HK-2 (cell line): Measurements from ENCODE around the gene NCAPD2.

Experiments used
- DNase-seq: peaks from one replicate; pipeline ENCODE4 v3.0.0-alpha.2; 2018; ENCODE audit not compliant: unreplicated experiment

Gene NCAPD2

DNA sequence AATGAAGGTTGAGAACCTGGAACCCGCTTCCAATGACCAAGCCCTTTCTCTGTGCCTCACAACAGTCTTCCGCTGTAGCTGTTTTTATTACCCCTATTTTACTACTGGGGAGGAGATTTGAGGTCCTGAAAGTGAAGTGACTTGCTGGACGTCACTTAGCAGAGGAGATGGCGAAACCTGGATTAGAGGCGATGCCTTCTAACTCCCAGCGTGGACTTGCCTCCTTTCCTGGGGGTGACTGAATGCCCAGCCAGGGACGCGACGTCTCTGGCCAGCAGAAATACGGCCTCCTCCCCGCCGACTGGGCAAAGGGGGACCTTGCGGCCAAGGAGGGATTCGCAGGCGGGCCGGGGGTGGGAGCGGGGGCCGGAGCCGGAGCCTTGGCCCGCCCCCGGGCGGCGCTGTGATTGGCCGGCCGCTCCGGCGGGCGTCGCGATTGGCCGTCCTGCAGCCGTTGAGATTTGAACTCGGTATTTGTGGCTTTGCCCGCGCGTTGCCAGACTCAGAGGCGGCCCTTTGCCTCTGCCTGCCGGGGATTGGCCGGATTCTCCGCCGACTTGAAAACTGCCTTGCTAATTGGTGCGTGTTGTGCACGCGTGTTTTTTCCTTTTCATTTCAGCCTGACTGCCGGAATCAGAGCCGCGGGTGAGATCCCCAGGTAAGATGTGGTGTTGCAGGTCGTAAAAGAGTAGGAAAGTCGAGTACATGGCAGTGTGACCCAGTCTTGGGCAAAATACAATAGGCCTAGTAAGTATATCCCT lies at the start of gene NCAPD2:
NCAPD2 (plus strand) TSS at position 606 of the 761 bp plus-strand sequence. CDS start 997 bp downstream, outside the sequence.
- peak; percentile 97 for DNase-seq

DNA sequence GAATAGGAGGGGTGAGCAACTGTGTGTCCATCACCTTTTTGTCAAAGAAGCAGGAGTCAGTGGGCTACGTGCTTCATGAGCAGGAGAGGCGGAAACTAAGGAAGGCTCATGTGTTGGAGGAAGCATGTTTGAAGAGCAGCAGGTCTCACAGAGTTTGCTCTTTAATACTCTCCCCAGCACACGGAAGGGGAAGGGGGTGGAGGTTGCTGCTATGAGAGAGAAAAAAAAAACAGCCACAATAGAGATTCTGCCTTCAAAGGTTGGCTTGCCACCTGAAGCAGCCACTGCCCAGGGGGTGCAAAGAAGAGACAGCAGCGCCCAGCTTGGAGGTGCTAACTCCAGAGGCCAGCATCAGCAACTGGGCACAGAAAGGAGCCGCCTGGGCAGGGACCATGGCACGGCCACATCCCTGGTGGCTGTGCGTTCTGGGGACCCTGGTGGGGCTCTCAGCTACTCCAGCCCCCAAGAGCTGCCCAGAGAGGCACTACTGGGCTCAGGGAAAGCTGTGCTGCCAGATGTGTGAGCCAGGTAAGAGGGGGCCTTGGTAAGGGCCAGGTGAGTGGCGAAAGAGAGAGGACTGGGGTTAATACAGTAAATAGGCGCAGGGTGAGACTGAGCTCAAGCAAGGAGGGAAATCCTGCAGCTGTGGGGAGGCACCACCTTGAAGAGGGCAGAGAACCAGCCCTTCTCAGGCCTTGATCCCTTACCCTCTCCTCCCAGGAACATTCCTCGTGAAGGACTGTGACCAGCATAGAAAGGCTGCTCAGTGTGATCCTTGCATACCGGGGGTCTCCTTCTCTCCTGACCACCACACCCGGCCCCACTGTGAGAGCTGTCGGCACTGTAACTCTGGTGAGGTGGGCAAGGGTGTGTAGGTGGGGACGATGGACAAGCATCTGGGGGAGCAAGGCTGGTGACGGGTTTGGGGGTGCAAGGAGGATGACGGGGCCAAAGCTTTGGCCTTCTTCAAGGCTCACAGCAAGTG lies 48.9 kb upstream of the NCAPD2 start, which contains the start of gene CD27:
CD27 (plus strand) TSS at position 252 of the 985 bp plus-strand sequence; CDS start at position 393, 141 bp downstream.
- no peak for DNase-seq

DNA sequence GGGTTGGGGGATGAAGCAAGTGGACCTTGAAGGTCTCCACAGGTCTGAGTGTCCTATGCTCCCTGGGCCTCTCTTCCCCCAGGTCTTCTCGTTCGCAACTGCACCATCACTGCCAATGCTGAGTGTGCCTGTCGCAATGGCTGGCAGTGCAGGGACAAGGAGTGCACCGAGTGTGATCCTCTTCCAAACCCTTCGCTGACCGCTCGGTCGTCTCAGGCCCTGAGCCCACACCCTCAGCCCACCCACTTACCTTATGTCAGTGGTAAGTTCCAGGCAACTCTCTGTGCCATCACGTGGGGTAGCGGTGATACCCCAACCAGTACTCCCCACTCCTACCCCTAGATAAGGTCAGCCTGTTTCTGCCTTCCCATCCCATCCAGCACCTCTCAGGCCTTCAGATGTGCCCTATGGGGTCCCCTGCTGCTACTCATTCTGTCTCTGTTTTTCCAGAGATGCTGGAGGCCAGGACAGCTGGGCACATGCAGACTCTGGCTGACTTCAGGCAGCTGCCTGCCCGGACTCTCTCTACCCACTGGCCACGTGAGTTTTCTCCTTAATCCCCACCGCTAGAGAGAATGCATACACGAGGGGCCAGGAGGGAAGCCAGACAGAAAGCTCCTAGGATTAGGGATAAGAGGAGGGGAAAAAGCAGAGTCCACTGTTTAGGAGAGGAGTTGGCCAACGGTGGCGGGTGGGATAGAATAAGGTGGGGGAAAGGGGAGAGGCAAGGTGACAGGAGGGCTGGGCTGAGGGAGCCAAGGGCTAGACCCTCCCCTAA lies 43.6 kb upstream of the NCAPD2 start:
- no peak for DNase-seq

GRCh38 chr12:6450869-6451347 lies 43.0 kb upstream of the NCAPD2 start:
- DNase-seq, result no peak

GRCh38 chr12:6451348-6452244 lies 42.3 kb upstream of the NCAPD2 start, which contains the start of gene TAPBPL:
Gene TAPBPL, plus strand, starts transcription at chr12:6452042. Its CDS starts 207 bp downstream, at chr12:6452249.
- DNase-seq, result peak; percentile 82

DNA sequence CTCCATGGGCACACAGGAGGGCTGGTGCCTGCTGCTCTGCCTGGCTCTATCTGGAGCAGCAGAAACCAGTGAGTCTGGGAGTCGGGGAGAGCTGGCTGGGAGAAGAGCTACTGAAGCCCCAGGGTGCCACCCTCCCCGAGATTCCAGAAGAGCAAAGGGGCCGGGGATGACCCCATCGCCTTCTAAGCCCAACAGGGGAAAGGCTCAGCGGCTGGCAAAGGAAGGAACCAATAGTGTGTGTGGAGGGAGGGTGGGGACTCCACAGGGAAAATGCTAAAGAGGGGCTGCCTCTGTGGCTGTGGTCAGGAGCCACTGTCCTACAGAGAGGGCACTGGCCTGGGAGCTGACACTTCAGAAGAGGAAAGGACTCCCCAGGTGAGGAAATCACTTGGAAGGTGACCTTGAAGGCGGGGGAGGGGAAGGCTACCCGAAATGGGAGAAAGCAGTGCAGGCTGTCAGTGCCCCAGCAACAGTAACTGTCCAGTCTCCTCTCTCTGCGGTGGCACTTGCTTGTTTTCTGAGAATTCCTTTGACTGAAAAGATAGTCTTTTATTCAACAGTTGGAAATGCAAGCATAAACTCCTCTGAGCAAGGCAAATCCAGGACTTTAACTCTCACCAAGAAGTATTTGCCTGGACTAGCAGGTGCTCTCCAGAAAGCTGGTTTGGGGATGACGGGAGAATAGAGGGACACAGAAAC lies 41.5 kb upstream of the NCAPD2 start:
- DNase-seq, result no peak

- no peak for DNase-seq
These were observed 40.8 kb upstream of the NCAPD2 start for GRCh38 chr12:6452944-6453630.

DNA sequence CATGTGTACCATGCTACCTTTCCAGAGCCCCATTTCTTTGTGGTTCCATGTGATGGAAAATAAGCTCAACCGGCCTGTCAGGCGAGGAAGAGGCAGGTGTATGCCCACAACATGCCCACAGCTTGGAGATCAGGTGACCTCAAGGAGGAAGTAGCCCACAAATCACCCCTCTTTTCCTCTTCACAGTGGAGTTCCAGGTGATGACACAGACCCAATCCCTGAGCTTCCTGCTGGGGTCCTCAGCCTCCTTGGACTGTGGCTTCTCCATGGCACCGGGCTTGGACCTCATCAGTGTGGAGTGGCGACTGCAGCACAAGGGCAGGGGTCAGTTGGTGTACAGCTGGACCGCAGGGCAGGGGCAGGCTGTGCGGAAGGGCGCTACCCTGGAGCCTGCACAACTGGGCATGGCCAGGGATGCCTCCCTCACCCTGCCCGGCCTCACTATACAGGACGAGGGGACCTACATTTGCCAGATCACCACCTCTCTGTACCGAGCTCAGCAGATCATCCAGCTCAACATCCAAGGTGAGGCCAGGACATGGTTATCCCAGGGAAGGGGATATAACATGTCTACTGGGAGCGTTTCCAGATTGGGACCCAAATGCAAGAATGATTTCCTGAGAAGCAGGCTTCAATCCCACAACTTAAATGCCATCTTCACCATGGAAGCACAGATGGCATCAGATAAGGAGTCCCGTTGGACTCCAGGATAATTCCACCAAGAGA lies 36.5 kb upstream of the NCAPD2 start:
- DNase-seq, result no peak

DNA sequence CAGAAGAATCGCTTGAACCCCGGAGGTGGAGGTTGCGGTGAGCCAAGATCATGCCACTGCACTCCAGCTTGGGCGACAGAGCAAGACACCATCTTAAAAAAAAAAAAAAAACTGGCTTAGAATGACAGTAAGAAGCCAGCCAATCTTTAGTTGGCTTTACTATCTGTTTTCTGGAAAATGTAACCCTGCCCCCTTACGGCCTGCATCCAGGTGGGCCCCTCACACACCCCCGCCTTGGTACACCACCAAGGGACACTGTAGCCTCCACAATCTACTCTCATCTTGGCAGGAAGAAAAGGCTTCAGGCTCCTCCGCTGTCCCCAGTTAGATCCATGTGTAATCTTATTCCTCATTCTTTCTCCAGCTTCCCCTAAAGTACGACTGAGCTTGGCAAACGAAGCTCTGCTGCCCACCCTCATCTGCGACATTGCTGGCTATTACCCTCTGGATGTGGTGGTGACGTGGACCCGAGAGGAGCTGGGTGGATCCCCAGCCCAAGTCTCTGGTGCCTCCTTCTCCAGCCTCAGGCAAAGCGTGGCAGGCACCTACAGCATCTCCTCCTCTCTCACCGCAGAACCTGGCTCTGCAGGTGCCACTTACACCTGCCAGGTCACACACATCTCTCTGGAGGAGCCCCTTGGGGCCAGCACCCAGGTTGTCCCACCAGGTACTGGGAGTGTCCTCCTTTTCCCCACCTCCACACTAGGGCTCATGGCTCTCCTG lies 35.5 kb upstream of the NCAPD2 start:
- DNase-seq, result no peak

- no peak for DNase-seq
These were observed 34.9 kb upstream of the NCAPD2 start for GRCh38 chr12:6459004-6459337.

- no peak for DNase-seq
These were observed 33.0 kb upstream of the NCAPD2 start for GRCh38 chr12:6460751-6461371.

DNA sequence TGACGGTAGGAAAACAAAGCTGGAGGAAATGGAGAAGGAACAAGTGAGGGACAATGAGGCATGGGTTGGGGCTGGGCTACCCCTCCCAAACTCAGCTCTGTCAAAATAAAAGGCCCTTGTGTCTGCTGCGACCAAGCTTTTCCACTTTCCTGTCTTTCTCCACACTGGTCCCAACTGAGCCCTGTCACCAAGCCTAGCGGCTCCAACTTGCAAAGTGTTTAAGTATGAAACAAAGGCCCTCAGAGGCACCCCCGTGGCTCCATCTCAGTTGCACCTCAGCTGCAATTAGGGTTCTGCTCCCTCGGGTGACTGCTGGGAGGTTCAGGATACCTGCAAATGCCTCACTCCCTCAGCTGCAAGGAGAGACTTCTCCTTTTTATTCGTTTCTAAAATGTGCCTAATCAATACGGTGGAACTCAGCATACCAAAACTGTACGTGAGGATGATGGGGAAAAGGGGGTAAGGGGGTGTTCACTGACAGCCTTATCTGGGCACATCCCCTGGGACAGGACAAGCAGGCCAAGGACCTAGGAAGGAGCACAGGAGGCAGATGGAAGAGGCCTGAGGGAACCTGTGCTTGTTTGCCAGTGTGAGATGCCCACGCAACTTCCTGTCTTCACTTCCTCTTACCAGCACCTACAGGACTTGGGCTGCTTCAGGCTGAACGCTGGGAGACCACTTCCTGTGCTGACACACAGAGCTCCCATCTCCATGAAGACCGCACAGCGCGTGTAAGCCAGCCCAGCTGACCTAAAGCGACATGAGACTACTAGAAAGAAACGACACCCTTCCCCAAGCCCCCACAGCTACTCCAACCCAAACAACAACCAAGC lies 32.3 kb upstream of the NCAPD2 start:
- peak; percentile 30 for DNase-seq

GRCh38 chr12:6462234-6462995 lies 31.5 kb upstream of the NCAPD2 start:
- no peak for DNase-seq

GRCh38 chr12:6463216-6463615 lies 30.7 kb upstream of the NCAPD2 start:
- DNase-seq, result no peak

- DNase-seq, result no peak
These were observed 30.0 kb upstream of the NCAPD2 start for GRCh38 chr12:6463858-6464257.

DNA sequence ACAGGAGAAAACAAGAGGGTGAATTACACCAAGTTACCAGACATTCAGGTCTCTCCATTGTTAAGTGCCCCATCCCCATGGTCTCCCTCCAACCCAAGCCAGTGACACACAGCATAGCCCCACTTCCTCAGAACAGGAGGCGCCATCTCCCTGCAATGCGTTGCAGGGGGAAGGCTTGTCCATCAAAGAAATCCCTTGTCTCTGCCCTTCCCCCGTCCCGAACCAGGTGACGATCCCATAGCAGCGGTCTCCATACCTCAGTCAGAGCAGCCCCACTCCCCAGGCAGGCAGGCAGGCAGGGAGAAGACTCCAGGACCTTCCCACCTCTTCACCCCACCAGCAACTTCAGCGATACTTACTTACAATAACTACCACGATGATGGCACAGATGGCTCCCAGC lies 29.4 kb upstream of the NCAPD2 start:
- DNase-seq, result no peak
